HepG2 (cell line): ENCODE data around the gene ACOT8. TPM values are rescaled to one million over a fixed set of nuclear protein-coding genes. Genes with fewer than 3 reads are reported as not detected.

Experiments used
- BRD4 ChIP-seq: sonication (generic); formaldehyde crosslinking; IDR thresholded peaks from 2 replicates; pipeline ENCODE4 v1.4.0; 2020; ENCODE audit warnings: missing genetic modification reagents
- EED ChIP-seq: sonication (generic); formaldehyde crosslinking; IDR thresholded peaks from 2 replicates; pipeline ENCODE4 v1.5.0; 2020; ENCODE audit warnings: mild to moderate bottlenecking, missing genetic modification reagents
- HMG20A ChIP-seq: IDR thresholded peaks from 2 replicates; pipeline ENCODE4 v1.6.1; 2016; ENCODE audit warnings: borderline replicate concordance
- MLLT10 ChIP-seq: sonication (generic); formaldehyde crosslinking; IDR thresholded peaks from 2 replicates; pipeline ENCODE4 v1.4.0; 2020; ENCODE audit warnings: missing genetic modification reagents
- NFYB ChIP-seq: sonication (generic); formaldehyde crosslinking; IDR thresholded peaks from 2 replicates; pipeline ENCODE4 v1.4.0; 2020; ENCODE audit warnings: missing genetic modification reagents
- SYNCRIP ChIP-seq: fragments of 200-400 bp; formaldehyde crosslinking; IDR thresholded peaks from 2 replicates; pipeline ENCODE4 v1.6.1; 2018; ENCODE audit warnings: mild to moderate bottlenecking, low read depth, low read length; ENCODE audit not compliant: insufficient read depth
- THAP11 ChIP-seq: IDR thresholded peaks from 2 replicates; pipeline ENCODE4 v1.6.1; 2016; ENCODE audit warnings: missing biosample characterization, missing genetic modification reagents
- ZBTB44 ChIP-seq: sonication (generic); formaldehyde crosslinking; IDR thresholded peaks from 2 replicates; pipeline ENCODE4 v1.4.0; 2020; ENCODE audit warnings: missing genetic modification reagents
- ZFYVE20 ChIP-seq: sonication (generic); formaldehyde crosslinking; IDR thresholded peaks from 2 replicates; pipeline ENCODE4 v1.8.0; 2023; ENCODE audit warnings: low read depth, mild to moderate bottlenecking, moderate library complexity, missing genetic modification reagents, borderline replicate concordance
- ZNF235 ChIP-seq: sonication (generic); formaldehyde crosslinking; IDR thresholded peaks from 2 replicates; pipeline ENCODE4 v1.8.1; 2023; ENCODE audit warnings: mild to moderate bottlenecking, missing genetic modification reagents, borderline replicate concordance
- ZNF354B ChIP-seq: sonication (generic); formaldehyde crosslinking; IDR thresholded peaks from 2 replicates; pipeline ENCODE4 v1.8.0; 2022; ENCODE audit warnings: mild to moderate bottlenecking, missing genetic modification reagents
- ZNF580 ChIP-seq: IDR thresholded peaks from 2 replicates; pipeline ENCODE4 v1.6.1; 2016; ENCODE audit warnings: low read depth, borderline replicate concordance
- ZNF724P ChIP-seq: sonication (generic); formaldehyde crosslinking; IDR thresholded peaks from 2 replicates; pipeline ENCODE4 v1.8.0; 2022; ENCODE audit warnings: missing genetic modification reagents, borderline replicate concordance
- ZNF75D ChIP-seq: sonication (generic); formaldehyde crosslinking; IDR thresholded peaks from 2 replicates; pipeline ENCODE4 v1.8.1; 2023; ENCODE audit warnings: missing genetic modification reagents, mild to moderate bottlenecking, borderline replicate concordance
- polyA plus RNA-seq, 8 experiments: library from polyadenylated mRNA; depleted of rRNA in 3 of 8; stranded (reverse) in 7 of 8; unstranded in 1 of 8; fragments of >200 nt; fragmentation: Illumina TruSeq in 4 of 8; extraction: Trizol in 4 of 8; gene quantifications; 2 replicates each; pipeline versions ENCODE4 v1.2.1 to v1.2.3, GENCODE V29; 2011 to 2016; ENCODE audit warnings: low read depth in 4 of 8, missing spikeins in 1 of 8, mixed read lengths in 1 of 8; ENCODE audit not compliant: insufficient read depth in 1 of 8
- total RNA-seq, 5 experiments: library from RNA; depleted of rRNA; stranded (reverse); fragments of >200 nt; fragmentation: Illumina TruSeq; extraction: Trizol; gene quantifications; 2 replicates each; pipeline ENCODE4 v1.2.3, GENCODE V29; 2016; ENCODE audit warnings: low read depth in 1 of 5
- TF ChIP-seq, protein P1 (sequence below): sonication (generic); formaldehyde crosslinking; IDR thresholded peaks from 2 replicates; pipeline ENCODE4 v1.5.0; 2020; ENCODE audit warnings: missing genetic modification reagents

The ACOT8 gene
- total and polyA plus RNA-seq, 2 of the 13 experiments (the other 11 are each of a cell fraction or from before 2014, with no cell fraction given) = 31.4 to 45.5 TPM

- TF ChIP-seq ZBTB44 (no peak), ZNF235 (CRISPR knock-in tag) (no peak), EED (0 out of 2 replicates have a peak, but pooled peaks have one; percentile 32), SYNCRIP (no peak), MLLT10 (CRISPR knock-in tag) (no peak), ZNF724P (CRISPR knock-in tag) (no peak), HMG20A (CRISPR knock-in tag) (no peak), ZNF354B (CRISPR knock-in tag) (no peak), ZNF580 (CRISPR knock-in tag) (peak; percentile 59; the same call in 1 of the 2 replicates), THAP11 (peak; percentile 32), ZNF75D (CRISPR knock-in tag) (no peak), ZFYVE20 (CRISPR knock-in tag) (no peak), BRD4 (CRISPR knock-in tag) (0 out of 2 replicates have a peak, but pooled peaks have one; percentile 16), NFYB (CRISPR knock-in tag) (no peak)
- TF ChIP-seq, protein P1, sequence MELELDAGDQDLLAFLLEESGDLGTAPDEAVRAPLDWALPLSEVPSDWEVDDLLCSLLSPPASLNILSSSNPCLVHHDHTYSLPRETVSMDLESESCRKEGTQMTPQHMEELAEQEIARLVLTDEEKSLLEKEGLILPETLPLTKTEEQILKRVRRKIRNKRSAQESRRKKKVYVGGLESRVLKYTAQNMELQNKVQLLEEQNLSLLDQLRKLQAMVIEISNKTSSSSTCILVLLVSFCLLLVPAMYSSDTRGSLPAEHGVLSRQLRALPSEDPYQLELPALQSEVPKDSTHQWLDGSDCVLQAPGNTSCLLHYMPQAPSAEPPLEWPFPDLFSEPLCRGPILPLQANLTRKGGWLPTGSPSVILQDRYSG = no peak
These were observed 33.0 kb downstream of the ACOT8 start (continued) for GRCh38 chr20:45823949-45824835.
